Measurements from ENCODE around the gene VCAM1.

VCAM1 gene

GRCh38 chr1:100724281-100724680 is 4.7 kb downstream of the VCAM1 start:
- no peaks in the 10 kb centered on the region for H3K9me3 ChIP-seq (ENCODE audit: insufficient read depth, low read length)
- H3K36me3 ChIP-seq (ENCODE audit: insufficient read depth, insufficient read length, low read length), result no peaks in the 10 kb centered on the region
- H3K4me1 ChIP-seq (ENCODE audit: insufficient read depth, insufficient read length), result no peaks in the 10 kb centered on the region
- no peaks in the 10 kb centered on the region for H3K27me3 ChIP-seq (ENCODE audit: insufficient read depth, insufficient read length)
- no peak overlapping the region for H3K4me3 ChIP-seq (ENCODE audit: insufficient read length, low read depth)
- TF ChIP-seq SUZ12 (IDR thresholded peaks at IDR 0.05; ENCODE audit: extremely low read depth, insufficient read depth, insufficient read length) (no peak), ZNF274 (IDR thresholded peaks at IDR 0.05; ENCODE audit: low read depth, low read length) (no peak), YY1 (IDR thresholded peaks at IDR 0.05; ENCODE audit: insufficient read depth, insufficient read length) (no peak)
- no peak overlapping the region for H3K9ac ChIP-seq (ENCODE audit: insufficient read length, low read depth)
- DNase-seq (ENCODE audit: low read depth, low spot score), result no peak

- Histone ChIP-seq H3K36me3 (ENCODE audit: insufficient read depth, insufficient read length, low read length) (no peaks in the 10 kb centered on the region), H3K4me1 (ENCODE audit: insufficient read depth, insufficient read length) (no peaks in the 10 kb centered on the region), H3K27me3 (ENCODE audit: insufficient read depth, insufficient read length) (no peaks in the 10 kb centered on the region), H3K9me3 (ENCODE audit: insufficient read depth, low read length) (no peaks in the 10 kb centered on the region), H3K4me3 (ENCODE audit: insufficient read length, low read depth) (no peak overlapping the region), H3K9ac (ENCODE audit: insufficient read length, low read depth) (no peak overlapping the region)
- DNase-seq (ENCODE audit: low read depth, low spot score), result no peak
- no peak for TF ChIP-seq YY1 (IDR thresholded peaks at IDR 0.05; ENCODE audit: insufficient read depth, insufficient read length)
Observed at GRCh38 chr1:100730130-100730529, 10.6 kb downstream of the VCAM1 start.

DNA sequence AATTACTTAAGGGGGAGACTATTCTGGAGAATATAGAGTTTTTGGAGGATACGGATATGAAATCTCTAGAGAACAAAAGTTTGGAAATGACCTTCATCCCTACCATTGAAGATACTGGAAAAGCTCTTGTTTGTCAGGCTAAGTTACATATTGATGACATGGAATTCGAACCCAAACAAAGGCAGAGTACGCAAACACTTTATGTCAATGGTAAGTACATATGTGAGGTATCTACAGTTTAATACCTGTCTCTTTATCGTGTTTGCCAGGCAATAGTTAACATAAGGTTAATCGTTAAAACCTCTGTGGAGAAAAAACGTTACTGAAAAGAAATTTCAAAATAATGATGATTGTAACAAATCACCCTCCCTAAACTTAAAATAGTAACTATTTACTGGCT is 11.8 kb downstream of the VCAM1 start:
- Histone ChIP-seq H3K9ac (ENCODE audit: insufficient read length, low read depth) (no peak overlapping the region), H3K4me1 (ENCODE audit: insufficient read depth, insufficient read length) (no peaks in the 10 kb centered on the region), H3K36me3 (ENCODE audit: insufficient read depth, insufficient read length, low read length) (no peaks in the 10 kb centered on the region), H3K9me3 (ENCODE audit: insufficient read depth, low read length) (no peaks in the 10 kb centered on the region), H3K27me3 (ENCODE audit: insufficient read depth, insufficient read length) (no peaks in the 10 kb centered on the region), H3K4me3 (ENCODE audit: insufficient read length, low read depth) (no peak overlapping the region)
- no peak for DNase-seq (ENCODE audit: low read depth, low spot score)
- no peak for TF ChIP-seq YY1 (IDR thresholded peaks at IDR 0.05; ENCODE audit: insufficient read depth, insufficient read length)

- DNase-seq (ENCODE audit: low read depth, low spot score), result no peak
- H3K4me3 ChIP-seq (ENCODE audit: insufficient read length, low read depth), result no peak overlapping the region
- no peaks in the 10 kb centered on the region for H3K36me3 ChIP-seq (ENCODE audit: insufficient read depth, insufficient read length, low read length)
- TF ChIP-seq SUZ12 (IDR thresholded peaks at IDR 0.05; ENCODE audit: extremely low read depth, insufficient read depth, insufficient read length), result no peak
- no peak for TF ChIP-seq ZNF274 (IDR thresholded peaks at IDR 0.05; ENCODE audit: low read depth, low read length)
- TF ChIP-seq YY1 (IDR thresholded peaks at IDR 0.05; ENCODE audit: insufficient read depth, insufficient read length), result no peak
- no peaks in the 10 kb centered on the region for H3K27me3 ChIP-seq (ENCODE audit: insufficient read depth, insufficient read length)
- H3K4me1 ChIP-seq (ENCODE audit: insufficient read depth, insufficient read length), result no peaks in the 10 kb centered on the region
- H3K9ac ChIP-seq (ENCODE audit: insufficient read length, low read depth), result no peak overlapping the region
- H3K9me3 ChIP-seq (ENCODE audit: insufficient read depth, low read length), result no peaks in the 10 kb centered on the region
Observed at GRCh38 chr1:100731758-100732157, 12.2 kb downstream of the VCAM1 start.

DNA sequence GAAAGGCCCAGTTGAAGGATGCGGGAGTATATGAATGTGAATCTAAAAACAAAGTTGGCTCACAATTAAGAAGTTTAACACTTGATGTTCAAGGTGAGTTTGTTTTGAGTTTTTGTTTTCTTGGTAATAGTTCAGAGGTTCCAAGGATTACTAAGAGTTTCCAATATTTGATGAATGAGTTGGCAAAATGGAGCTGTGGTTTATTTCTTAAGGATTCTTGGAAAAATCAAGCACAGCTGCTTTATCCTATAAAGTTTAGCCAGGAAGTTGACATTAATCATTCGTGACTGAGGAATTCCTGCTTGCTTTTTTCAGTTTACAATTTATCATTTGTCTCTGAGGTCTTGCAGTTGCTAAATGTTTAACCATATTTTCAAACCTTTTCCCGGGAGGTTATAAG is 15.1 kb downstream of the VCAM1 start:
- Histone ChIP-seq H3K4me3 (ENCODE audit: insufficient read length, low read depth) (no peak overlapping the region), H3K27me3 (ENCODE audit: insufficient read depth, insufficient read length) (no peaks in the 10 kb centered on the region), H3K9ac (ENCODE audit: insufficient read length, low read depth) (no peak overlapping the region), H3K4me1 (ENCODE audit: insufficient read depth, insufficient read length) (no peaks in the 10 kb centered on the region), H3K36me3 (ENCODE audit: insufficient read depth, insufficient read length, low read length) (no peaks in the 10 kb centered on the region), H3K9me3 (ENCODE audit: insufficient read depth, low read length) (no peaks in the 10 kb centered on the region)
- TF ChIP-seq YY1 (IDR thresholded peaks at IDR 0.05; ENCODE audit: insufficient read depth, insufficient read length), result no peak
- no peak for TF ChIP-seq SUZ12 (IDR thresholded peaks at IDR 0.05; ENCODE audit: extremely low read depth, insufficient read depth, insufficient read length)
- no peak for TF ChIP-seq ZNF274 (IDR thresholded peaks at IDR 0.05; ENCODE audit: low read depth, low read length)
- no peak for DNase-seq (ENCODE audit: low read depth, low spot score)

DNA sequence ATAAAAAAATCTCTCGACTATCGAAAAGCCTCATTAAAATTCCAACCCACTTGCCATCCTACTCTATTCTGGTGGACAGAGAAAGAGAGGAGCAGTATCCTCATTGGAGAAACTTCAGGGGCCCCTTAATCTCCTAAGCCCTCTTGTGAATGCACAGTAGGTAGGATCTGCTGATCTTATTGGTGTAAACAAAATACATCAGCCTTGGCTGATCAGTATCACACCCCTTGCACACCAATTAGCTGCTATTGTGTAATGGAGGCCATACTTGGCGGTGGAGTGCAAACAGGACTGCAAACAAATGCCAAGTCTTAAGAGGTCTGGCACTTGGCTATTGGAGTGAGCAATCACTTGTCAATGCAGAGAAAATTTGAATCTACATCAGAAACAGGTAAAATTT is 15.7 kb downstream of the VCAM1 start:
- H3K27me3 ChIP-seq (ENCODE audit: insufficient read depth, insufficient read length), result no peaks in the 10 kb centered on the region
- no peaks in the 10 kb centered on the region for H3K36me3 ChIP-seq (ENCODE audit: insufficient read depth, insufficient read length, low read length)
- H3K9me3 ChIP-seq (ENCODE audit: insufficient read depth, low read length), result no peaks in the 10 kb centered on the region
- H3K9ac ChIP-seq (ENCODE audit: insufficient read length, low read depth), result no peak overlapping the region
- no peak for DNase-seq (ENCODE audit: low read depth, low spot score)
- H3K4me1 ChIP-seq (ENCODE audit: insufficient read depth, insufficient read length), result no peaks in the 10 kb centered on the region
- H3K4me3 ChIP-seq (ENCODE audit: insufficient read length, low read depth), result no peak overlapping the region
- no peak for TF ChIP-seq YY1 (IDR thresholded peaks at IDR 0.05; ENCODE audit: insufficient read depth, insufficient read length)
- TF ChIP-seq ZNF274 (IDR thresholded peaks at IDR 0.05; ENCODE audit: low read depth, low read length), result no peak
- no peak for TF ChIP-seq SUZ12 (IDR thresholded peaks at IDR 0.05; ENCODE audit: extremely low read depth, insufficient read depth, insufficient read length)

GRCh38 chr1:100736324-100736723 is 16.8 kb downstream of the VCAM1 start:
- no peaks in the 10 kb centered on the region for H3K4me1 ChIP-seq (ENCODE audit: insufficient read depth, insufficient read length)
- TF ChIP-seq ZNF274 (IDR thresholded peaks at IDR 0.05; ENCODE audit: low read depth, low read length) (no peak), YY1 (IDR thresholded peaks at IDR 0.05; ENCODE audit: insufficient read depth, insufficient read length) (no peak), SUZ12 (IDR thresholded peaks at IDR 0.05; ENCODE audit: extremely low read depth, insufficient read depth, insufficient read length) (no peak)
- H3K36me3 ChIP-seq (ENCODE audit: insufficient read depth, insufficient read length, low read length), result no peaks in the 10 kb centered on the region
- no peak for DNase-seq (ENCODE audit: low read depth, low spot score)
- H3K27me3 ChIP-seq (ENCODE audit: insufficient read depth, insufficient read length), result no peaks in the 10 kb centered on the region
- H3K9me3 ChIP-seq (ENCODE audit: insufficient read depth, low read length), result no peaks in the 10 kb centered on the region
- no peak overlapping the region for H3K9ac ChIP-seq (ENCODE audit: insufficient read length, low read depth)
- H3K4me3 ChIP-seq (ENCODE audit: insufficient read length, low read depth), result no peak overlapping the region

DNA sequence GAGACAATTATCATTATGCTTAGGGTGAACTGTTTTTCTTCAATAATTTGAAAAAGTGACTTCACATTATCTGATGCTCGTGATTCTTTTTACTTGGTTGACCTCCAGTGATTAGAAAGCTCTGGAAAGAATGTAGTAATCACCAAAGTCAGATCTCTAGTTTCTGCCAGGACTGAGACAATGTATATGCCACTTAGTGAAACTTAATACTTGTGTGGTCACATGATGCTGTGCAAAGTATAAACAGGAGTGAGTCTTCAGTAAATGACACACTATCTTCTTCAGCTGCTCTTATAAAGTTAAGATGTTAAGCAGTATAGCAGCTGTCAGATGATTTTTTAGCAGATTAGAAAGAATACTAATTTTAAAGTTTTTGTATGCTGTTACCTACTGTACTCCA is 17.2 kb downstream of the VCAM1 start:
- no peaks in the 10 kb centered on the region for H3K9me3 ChIP-seq (ENCODE audit: insufficient read depth, low read length)
- H3K36me3 ChIP-seq (ENCODE audit: insufficient read depth, insufficient read length, low read length), result no peaks in the 10 kb centered on the region
- TF ChIP-seq YY1 (IDR thresholded peaks at IDR 0.05; ENCODE audit: insufficient read depth, insufficient read length) (no peak), SUZ12 (IDR thresholded peaks at IDR 0.05; ENCODE audit: extremely low read depth, insufficient read depth, insufficient read length) (no peak), ZNF274 (IDR thresholded peaks at IDR 0.05; ENCODE audit: low read depth, low read length) (no peak)
- no peak overlapping the region for H3K4me3 ChIP-seq (ENCODE audit: insufficient read length, low read depth)
- no peak for DNase-seq (ENCODE audit: low read depth, low spot score)
- no peaks in the 10 kb centered on the region for H3K27me3 ChIP-seq (ENCODE audit: insufficient read depth, insufficient read length)
- H3K4me1 ChIP-seq (ENCODE audit: insufficient read depth, insufficient read length), result no peaks in the 10 kb centered on the region
- H3K9ac ChIP-seq (ENCODE audit: insufficient read length, low read depth), result no peak overlapping the region
